ACC112 (cell line): ENCODE measurements around the gene KLK6.

Source experiments
- H2AFZ ChIP-seq: fragments of 200-600 bp; sonication (generic); one replicate; pipeline ENCODE4 v1.6.0; 2017; ENCODE audit warnings: antibody characterized with exemption, low read length; ENCODE audit not compliant: unreplicated experiment
- H3K27ac ChIP-seq: fragments of 200-600 bp; sonication (generic); 2 replicates; pipeline ENCODE4 v1.5.1; 2014; ENCODE audit warnings: low read depth, mild to moderate bottlenecking, antibody characterized with exemption, low read length, moderate library complexity
- H3K27me3 ChIP-seq: fragments of 200-600 bp; sonication (generic); 2 replicates; pipeline ENCODE4 v1.6.1; 2014; ENCODE audit warnings: mild to moderate bottlenecking, antibody characterized with exemption, low read length, moderate library complexity, mixed read lengths; ENCODE audit not compliant: insufficient read depth
- H3K36me3 ChIP-seq: fragments of 200-600 bp; sonication (generic); 2 replicates; pipeline ENCODE4 v1.6.1; 2016; ENCODE audit warnings: mild to moderate bottlenecking, antibody characterized with exemption, low read length, moderate library complexity, mixed read lengths; ENCODE audit not compliant: insufficient read depth
- H3K4me1 ChIP-seq: fragments of 200-600 bp; sonication (generic); one replicate; pipeline ENCODE4 v1.6.1; 2016; ENCODE audit warnings: low read length, mixed read lengths; ENCODE audit not compliant: insufficient read depth, unreplicated experiment, control insufficient read depth
- H3K4me3 ChIP-seq: fragments of 200-600 bp; sonication (generic); 2 replicates; pipeline ENCODE4 v1.5.1; 2014; ENCODE audit warnings: mild to moderate bottlenecking, low read depth, low read length
- H3K79me2 ChIP-seq: fragments of 200-600 bp; sonication (generic); one replicate; pipeline ENCODE4 v1.6.0; 2016; ENCODE audit warnings: low read length; ENCODE audit not compliant: control insufficient read depth, unreplicated experiment, insufficient read depth

KLK6 gene

DNA sequence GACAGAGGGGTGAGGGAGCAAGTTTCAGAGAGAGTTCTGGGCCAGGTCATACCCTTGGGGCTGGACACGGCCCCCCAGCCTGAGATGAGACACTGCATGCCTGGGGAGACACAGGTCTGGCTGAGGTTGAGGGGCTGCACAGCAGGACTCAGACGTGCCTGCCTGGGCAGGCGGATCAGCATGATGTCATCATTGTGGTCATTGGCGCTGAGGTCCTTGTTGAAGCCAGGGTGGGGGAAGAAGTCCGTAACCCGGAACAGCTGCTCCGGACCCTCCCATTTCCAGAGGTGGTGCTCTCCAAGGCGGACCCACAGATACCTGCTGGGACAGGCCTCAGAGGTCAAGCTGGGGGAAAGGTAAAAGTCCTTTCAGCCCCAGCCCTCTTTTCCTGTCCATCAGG lies 37.0 kb upstream of the KLK6 start:
- Histone ChIP-seq H3K4me1 (no peaks in the 10 kb centered on the region), H3K36me3 (no peaks in the 10 kb centered on the region), H3K79me2 (no peaks in the 10 kb centered on the region), H3K27ac (no peak overlapping the region), H3K4me3 (no peak overlapping the region), H2AFZ (no peak overlapping the region), H3K27me3 (peaks cover 30% of the 10 kb centered on the region; the same call in 1 of the 2 replicates)

DNA sequence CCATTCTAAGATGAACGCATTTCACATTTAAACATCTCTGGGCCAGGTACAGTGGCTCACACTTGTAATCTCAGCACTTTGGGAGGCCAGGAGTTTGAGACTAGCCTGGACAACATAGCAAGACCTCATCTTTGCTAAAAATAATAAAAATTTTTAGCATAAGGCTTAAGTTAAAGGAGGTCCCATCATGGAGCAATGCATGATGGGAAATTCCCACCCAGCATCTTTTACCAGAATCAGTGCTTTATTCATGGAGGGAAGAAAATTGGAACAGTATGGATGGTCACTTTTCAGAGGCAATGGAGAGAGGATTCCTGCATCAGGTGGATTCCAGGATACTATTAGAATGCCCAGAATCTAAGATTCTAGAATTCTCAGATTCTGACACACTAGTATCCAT lies 35.9 kb upstream of the KLK6 start:
- no peak overlapping the region for H3K27ac ChIP-seq
- no peak overlapping the region for H3K4me3 ChIP-seq
- H3K79me2 ChIP-seq, result no peaks in the 10 kb centered on the region
- H3K27me3 ChIP-seq, result peaks cover 35% of the 10 kb centered on the region; the same call in 1 of the 2 replicates
- H3K4me1 ChIP-seq, result no peaks in the 10 kb centered on the region
- no peaks in the 10 kb centered on the region for H3K36me3 ChIP-seq
- H2AFZ ChIP-seq, result no peak overlapping the region

DNA sequence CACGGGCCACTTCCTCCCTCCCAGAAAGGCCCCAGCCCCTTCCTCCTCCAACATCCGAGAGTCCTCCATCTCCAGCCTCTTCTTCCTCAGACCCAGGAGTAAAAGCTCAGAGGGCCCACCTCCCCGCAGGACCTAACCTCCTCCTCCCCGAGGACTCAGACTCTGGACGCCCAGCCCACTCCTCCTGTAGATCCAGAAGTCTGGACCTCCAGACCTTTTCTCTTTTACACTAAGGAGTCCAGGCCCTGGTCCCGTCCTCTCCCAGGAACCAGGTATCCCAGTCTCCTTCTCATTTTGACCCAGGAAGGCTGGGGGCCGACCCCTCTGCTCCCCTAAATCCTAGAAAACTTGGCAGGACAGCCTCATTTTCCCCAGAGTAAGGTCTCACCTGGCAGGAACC lies 33.9 kb upstream of the KLK6 start:
- H3K4me1 ChIP-seq, result no peaks in the 10 kb centered on the region
- no peaks in the 10 kb centered on the region for H3K36me3 ChIP-seq
- no peak overlapping the region for H3K27ac ChIP-seq
- H2AFZ ChIP-seq, result no peak overlapping the region
- H3K27me3 ChIP-seq, result peaks cover 34% of the 10 kb centered on the region
- no peaks in the 10 kb centered on the region for H3K79me2 ChIP-seq
- no peak overlapping the region for H3K4me3 ChIP-seq

DNA sequence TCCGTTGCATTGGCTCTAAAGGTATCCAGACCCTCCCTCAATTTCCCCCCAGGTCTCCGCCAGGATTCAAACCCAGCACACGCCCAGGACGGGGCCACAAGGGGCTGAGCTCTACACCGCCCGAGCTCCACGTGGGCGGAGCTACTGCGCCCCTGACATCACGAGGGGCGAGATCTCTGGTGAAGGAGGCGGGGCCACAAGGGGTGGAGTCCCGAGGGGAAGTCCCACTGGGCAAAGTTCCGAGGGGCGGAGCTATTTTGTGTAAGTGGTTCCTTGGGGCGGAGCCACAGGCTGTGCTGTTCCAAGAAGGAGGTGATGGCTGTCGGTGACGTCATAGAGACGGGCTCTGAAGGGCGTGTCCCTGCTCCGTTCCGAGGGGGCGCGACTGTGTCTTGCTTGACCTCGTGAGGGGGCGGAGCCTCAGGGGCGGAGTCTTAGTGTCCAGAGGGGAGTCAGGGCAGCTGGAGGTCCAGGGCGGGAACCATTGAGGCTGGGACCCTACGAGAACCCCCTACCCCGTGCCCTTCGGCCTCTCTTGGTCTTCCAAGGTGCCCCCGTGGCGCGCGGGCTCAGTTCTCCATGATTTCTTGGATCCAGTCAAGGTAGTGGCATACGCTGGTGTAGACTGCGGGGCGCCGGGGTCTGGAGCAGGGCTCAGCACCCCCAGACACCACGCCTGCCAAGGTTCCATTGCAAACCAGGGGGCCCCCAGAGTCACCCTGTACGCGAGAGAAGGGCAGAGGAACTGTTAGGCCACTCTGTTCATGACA lies 33.3 kb upstream of the KLK6 start:
- H3K36me3 ChIP-seq, result no peaks in the 10 kb centered on the region
- no peaks in the 10 kb centered on the region for H3K4me1 ChIP-seq
- H2AFZ ChIP-seq, result no peak overlapping the region
- no peaks in the 10 kb centered on the region for H3K79me2 ChIP-seq
- no peak overlapping the region for H3K27ac ChIP-seq
- peaks cover 34% of the 10 kb centered on the region for H3K27me3 ChIP-seq
- H3K4me3 ChIP-seq, result no peak overlapping the region

DNA sequence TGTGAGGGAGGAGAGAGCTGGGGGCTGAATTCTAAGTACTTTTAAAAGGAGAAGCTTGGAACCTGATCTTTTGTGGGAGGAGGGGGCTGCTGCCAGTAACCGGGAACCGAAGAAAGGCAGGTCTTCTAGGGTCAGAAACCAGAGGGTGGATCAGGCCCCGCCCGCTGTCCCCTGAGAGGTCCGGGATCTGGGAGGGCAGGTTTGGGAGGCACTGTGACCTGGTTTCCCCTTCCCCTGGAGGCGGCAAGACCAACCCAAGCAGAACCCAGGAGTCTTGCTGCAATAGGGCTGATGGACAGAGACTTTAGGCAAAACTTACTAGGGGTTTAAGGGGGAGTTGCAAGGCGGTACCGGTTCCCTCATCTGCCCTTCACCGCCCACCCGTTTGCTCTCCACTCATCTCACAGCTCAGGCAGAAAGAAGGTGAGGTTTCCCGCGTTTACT lies 32.7 kb upstream of the KLK6 start:
- Histone ChIP-seq H3K36me3 (no peaks in the 10 kb centered on the region), H3K4me1 (no peaks in the 10 kb centered on the region), H3K4me3 (no peak overlapping the region), H3K27me3 (peaks cover 28% of the 10 kb centered on the region), H3K79me2 (no peaks in the 10 kb centered on the region), H3K27ac (no peak overlapping the region), H2AFZ (no peak overlapping the region)

DNA sequence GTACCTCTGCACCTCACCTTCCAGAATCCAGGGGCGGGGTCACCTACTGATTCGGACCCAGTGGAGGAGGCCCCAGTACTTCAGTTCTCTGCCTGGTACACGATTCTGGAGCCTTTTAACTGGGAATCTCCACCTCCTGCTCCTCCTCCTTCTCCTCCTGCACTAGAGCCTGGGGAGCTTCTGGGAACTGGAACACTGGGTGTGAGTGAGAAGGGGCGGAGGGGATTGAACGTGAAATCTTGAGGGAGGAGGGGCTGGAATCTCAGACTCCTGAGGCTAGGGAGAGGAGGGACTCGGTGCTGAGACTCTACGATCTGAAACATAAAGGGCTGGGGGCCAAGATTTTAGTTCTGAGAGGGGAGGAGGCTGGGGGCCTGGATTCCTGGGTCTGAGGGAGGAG lies 32.1 kb upstream of the KLK6 start, which contains the start of gene KLK8:
KLK8 (minus strand) TSS at position 90 of the 400 bp plus-strand sequence. CDS start 437 bp downstream, outside the sequence.
- no peak within 1 kb of the TSS for H2AFZ ChIP-seq

DNA sequence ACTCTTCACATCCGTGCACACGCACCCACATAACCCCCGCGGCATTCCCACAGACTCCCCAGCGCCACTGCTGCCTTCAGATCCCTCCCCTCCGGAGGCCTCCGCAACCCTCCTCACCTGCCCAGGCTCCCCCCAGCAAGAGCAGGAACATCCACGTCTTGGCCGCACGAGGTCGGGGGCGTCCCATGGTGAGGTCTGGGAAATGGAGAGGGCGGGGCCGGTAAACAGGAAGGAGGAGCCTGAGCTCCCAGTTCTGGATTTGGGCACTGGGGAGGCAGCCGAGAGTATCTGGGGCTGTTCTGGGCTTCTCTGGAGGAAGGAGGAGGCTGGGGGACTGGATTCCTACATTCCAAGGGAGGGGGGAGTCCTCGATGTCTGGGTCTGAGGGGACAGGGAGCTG lies 31.6 kb upstream of the KLK6 start:
- Histone ChIP-seq H3K27ac (no peak overlapping the region), H3K4me1 (no peaks in the 10 kb centered on the region), H3K27me3 (peaks cover 24% of the 10 kb centered on the region), H3K4me3 (no peak overlapping the region), H3K36me3 (no peaks in the 10 kb centered on the region), H2AFZ (no peak overlapping the region), H3K79me2 (no peaks in the 10 kb centered on the region)

More for the DNA sequence above, 32.1 kb upstream of the KLK6 start, which contains the start of gene KLK8:
- Histone ChIP-seq H3K27ac (no peak within 1 kb of the TSS), H3K79me2 (no peaks in the 10 kb centered on the region), H3K4me1 (no peaks in the 10 kb centered on the region), H3K27me3 (peaks cover 29% of the 10 kb centered on the region), H3K36me3 (no peaks in the 10 kb centered on the region), H3K4me3 (no peak within 1 kb of the TSS)

DNA sequence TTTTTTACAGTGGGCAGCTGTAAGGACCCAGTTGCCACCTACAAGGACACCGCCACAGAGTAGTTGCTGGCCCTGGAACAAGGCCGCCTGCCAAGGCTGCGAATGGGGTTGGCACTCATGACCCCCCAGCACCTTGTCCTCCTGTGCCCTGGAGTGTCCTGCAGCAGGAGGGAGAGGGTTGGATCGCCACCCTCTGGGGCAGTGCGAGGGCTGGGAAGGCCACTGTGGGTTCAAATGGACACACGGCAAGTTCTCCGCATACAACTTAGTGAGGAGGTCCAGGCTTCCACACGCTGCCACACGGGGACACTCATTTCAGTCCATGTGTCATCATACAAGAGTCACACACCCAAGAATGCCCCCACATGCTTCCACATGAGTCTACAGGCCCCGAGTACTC lies 31.0 kb upstream of the KLK6 start:
- H3K4me3 ChIP-seq, result no peak overlapping the region
- H3K36me3 ChIP-seq, result no peaks in the 10 kb centered on the region
- no peaks in the 10 kb centered on the region for H3K4me1 ChIP-seq
- no peak overlapping the region for H3K27ac ChIP-seq
- H2AFZ ChIP-seq, result no peak overlapping the region
- peaks cover 23% of the 10 kb centered on the region for H3K27me3 ChIP-seq
- H3K79me2 ChIP-seq, result no peaks in the 10 kb centered on the region

DNA sequence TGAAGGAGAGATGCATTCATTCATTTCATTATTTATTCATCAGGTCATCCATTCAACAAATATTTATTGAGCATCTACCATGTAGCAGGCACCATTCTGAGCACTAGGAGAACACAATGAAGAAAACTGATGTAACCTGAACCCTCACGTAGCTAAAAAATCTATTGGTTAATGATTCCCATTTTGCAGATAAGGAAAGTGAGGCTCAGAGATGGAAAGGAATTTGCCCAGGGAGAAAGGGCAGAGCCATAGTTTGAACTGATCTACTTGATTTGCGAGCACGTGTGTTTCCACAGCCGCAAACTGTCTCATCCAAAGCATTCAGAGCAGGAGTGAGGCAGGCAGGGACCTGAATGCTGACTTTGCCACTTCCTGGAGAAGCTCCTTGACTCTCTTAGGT lies 29.3 kb upstream of the KLK6 start:
- Histone ChIP-seq H3K36me3 (no peaks in the 10 kb centered on the region), H2AFZ (no peak overlapping the region), H3K4me3 (no peak overlapping the region), H3K4me1 (no peaks in the 10 kb centered on the region), H3K27me3 (peaks cover 16% of the 10 kb centered on the region), H3K79me2 (no peaks in the 10 kb centered on the region), H3K27ac (no peak overlapping the region)

DNA sequence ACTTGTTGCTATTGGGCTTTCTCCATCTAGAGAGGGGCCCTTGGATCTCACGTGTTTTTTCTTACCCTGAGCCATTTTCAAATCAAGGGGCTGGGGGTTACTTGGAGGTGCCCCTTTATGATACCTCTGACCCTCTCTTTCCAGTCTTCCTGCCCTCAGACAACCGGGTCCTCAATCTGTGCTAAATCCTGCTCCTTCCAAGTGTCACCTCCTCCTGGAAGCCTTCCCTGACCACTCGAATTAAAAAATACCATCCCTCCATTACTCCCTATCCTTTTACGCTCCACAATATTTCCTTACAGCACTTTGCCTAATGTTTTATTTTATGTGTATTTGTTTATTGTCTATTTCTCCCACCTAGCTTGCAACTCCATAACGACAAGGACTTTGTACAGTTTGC lies 28.7 kb upstream of the KLK6 start:
- H3K79me2 ChIP-seq, result no peaks in the 10 kb centered on the region
- H3K27me3 ChIP-seq, result peaks cover 16% of the 10 kb centered on the region
- H3K27ac ChIP-seq, result no peak overlapping the region
- H3K36me3 ChIP-seq, result no peaks in the 10 kb centered on the region
- no peak overlapping the region for H3K4me3 ChIP-seq
- no peaks in the 10 kb centered on the region for H3K4me1 ChIP-seq
- no peak overlapping the region for H2AFZ ChIP-seq

DNA sequence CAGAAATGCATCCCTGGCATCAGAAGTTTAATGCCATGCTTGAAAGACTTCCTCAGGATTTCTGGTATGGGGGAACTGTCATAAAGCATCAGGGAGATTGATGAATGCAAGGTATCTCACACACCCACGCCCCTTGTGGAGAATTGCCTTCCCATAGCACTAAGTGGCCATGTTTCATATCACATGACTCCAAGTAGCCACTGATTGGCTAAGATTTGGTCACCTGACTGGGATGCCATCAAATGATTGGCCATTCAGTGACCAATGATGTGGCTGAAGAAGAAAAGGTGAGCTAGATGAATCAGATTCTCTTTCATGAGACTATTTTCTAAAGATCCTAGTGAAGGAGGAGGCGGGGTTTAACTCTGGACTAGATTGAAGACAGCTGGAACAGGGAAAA lies 24.7 kb upstream of the KLK6 start:
- no peaks in the 10 kb centered on the region for H3K4me1 ChIP-seq
- H3K4me3 ChIP-seq, result no peak overlapping the region
- H3K27me3 ChIP-seq, result peaks cover 24% of the 10 kb centered on the region
- no peaks in the 10 kb centered on the region for H3K36me3 ChIP-seq
- no peak overlapping the region for H2AFZ ChIP-seq
- no peaks in the 10 kb centered on the region for H3K79me2 ChIP-seq
- H3K27ac ChIP-seq, result no peak overlapping the region
